Keratinocyte (primary cell): ENCODE measurements around the gene SH3BGRL3.
"Not testable (repeated sequence)": the region's sequence is repeated elsewhere in the genome, so short reads cannot be mapped to it uniquely, and the experiment has no call there.

ENCODE experiments used
- EZH2 ChIP-seq: IDR thresholded peaks from one replicate; pipeline ENCODE4 v1.6.1; 2012; ENCODE audit warnings: inconsistent platforms, mild to moderate bottlenecking, low read length, moderate library complexity
- TF ChIP-seq, protein P1 (sequence below), 3 experiments: IDR thresholded peaks in 1 of 3; conservative IDR thresholded peaks in 1 of 3; optimal IDR thresholded peaks in 1 of 3; 2 replicates in 2 of 3; 3 replicates in 1 of 3; pipeline versions ENCODE3 to v1.5.1; 2011; ENCODE audit warnings: low read length in 3 of 3, mild to moderate bottlenecking in 3 of 3, moderate library complexity in 2 of 3, control low read depth in 1 of 3, inconsistent platforms in 1 of 3; ENCODE audit not compliant: insufficient read depth in 2 of 3; ENCODE audit errors: extremely low read depth in 1 of 3

DNA sequence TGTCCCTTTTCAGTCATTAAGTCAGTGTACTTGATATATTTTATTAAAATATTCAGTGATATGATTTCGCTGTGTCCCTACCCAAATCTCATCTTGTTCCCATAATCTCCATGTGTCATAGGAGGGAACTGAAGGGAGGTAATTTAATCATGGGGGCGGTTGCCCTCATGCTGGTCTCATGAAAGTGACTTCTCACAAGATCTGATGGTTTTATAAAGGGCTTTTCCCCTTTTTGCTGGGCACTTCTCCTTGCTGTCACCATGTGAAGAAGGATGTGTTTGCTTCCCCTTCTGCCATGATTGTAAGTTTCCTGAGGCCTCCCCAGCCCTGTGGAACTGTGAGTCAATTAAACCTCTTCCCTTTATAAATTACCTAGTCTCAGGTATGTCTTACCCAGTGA, 49.2 kb upstream of the SH3BGRL3 start:
- TF ChIP-seq, protein P1, sequence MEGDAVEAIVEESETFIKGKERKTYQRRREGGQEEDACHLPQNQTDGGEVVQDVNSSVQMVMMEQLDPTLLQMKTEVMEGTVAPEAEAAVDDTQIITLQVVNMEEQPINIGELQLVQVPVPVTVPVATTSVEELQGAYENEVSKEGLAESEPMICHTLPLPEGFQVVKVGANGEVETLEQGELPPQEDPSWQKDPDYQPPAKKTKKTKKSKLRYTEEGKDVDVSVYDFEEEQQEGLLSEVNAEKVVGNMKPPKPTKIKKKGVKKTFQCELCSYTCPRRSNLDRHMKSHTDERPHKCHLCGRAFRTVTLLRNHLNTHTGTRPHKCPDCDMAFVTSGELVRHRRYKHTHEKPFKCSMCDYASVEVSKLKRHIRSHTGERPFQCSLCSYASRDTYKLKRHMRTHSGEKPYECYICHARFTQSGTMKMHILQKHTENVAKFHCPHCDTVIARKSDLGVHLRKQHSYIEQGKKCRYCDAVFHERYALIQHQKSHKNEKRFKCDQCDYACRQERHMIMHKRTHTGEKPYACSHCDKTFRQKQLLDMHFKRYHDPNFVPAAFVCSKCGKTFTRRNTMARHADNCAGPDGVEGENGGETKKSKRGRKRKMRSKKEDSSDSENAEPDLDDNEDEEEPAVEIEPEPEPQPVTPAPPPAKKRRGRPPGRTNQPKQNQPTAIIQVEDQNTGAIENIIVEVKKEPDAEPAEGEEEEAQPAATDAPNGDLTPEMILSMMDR (optimal IDR thresholded peaks at IDR 0.05 in 1 of 3, IDR thresholded peaks at IDR 0.05 in 1 of 3, conservative IDR thresholded peaks at IDR 0.05 in 1 of 3; ENCODE audit: extremely low read depth in 1 of 3, insufficient read depth in 2 of 3, low read length in 3 of 3) = not testable (repeated sequence)
- not testable (repeated sequence) for TF ChIP-seq EZH2
